IMR-90 (cell line): ENCODE measurements around the gene ADSS1. TPM values are rescaled to one million over a fixed set of nuclear protein-coding genes. Genes with fewer than 3 reads are reported as not detected.

Experiments
- ATAC-seq: fragments of 200-7000 bp; cut with Tn5 transposase; 2 replicates; pipeline ENCODE4 v1.9.1; 2020; ENCODE audit warnings: low read depth, mild to moderate bottlenecking, moderate library complexity
- BruUV-seq: library from RNA; stranded (reverse); fragments of 400-500 nt; replicated peaks from 2 replicates; lab custom pipeline; 2021; lab: Mats Ljungman, UMichigan
- CTCF ChIA-PET: fragments of 300-600 bp; formaldehyde crosslinking; extraction: SDS; loops from one replicate; lab custom pipeline; 2021; ENCODE audit warnings: antibody characterized with exemption; lab: Yijun Ruan, JAX
- POLR2A ChIA-PET: fragments of 300-600 bp; sonication (Branson Sonifier 250); formaldehyde crosslinking; loops from one replicate; lab custom pipeline; 2022; ENCODE audit warnings: antibody characterized with exemption; ENCODE audit not compliant: unreplicated experiment; lab: Charles Lee
- DNase-seq: peaks from one replicate; pipeline ENCODE4 v3.0.0; 2013
- H2AFZ ChIP-seq: replicated peaks from 2 replicates; pipeline ENCODE3; 2013; ENCODE audit warnings: low read length, mild to moderate bottlenecking; ENCODE audit not compliant: poor library complexity
- H2AK5ac ChIP-seq: 2 replicates; pipeline ENCODE4 v1.6.1; 2013; ENCODE audit warnings: low read depth, low read length, inconsistent platforms
- H2AK9ac ChIP-seq: replicated peaks from 2 replicates; pipeline ENCODE3; 2013; ENCODE audit warnings: mild to moderate bottlenecking, low read depth, low read length, moderate library complexity; ENCODE audit not compliant: poor library complexity
- H2BK120ac ChIP-seq: 2 replicates; pipeline ENCODE4 v1.6.1; 2013; ENCODE audit warnings: low read depth, low read length, inconsistent platforms
- H2BK15ac ChIP-seq: 3 replicates; pipeline ENCODE4 v1.6.1; 2013; ENCODE audit warnings: low read depth, low read length, inconsistent platforms
- H2BK20ac ChIP-seq: 2 replicates; pipeline ENCODE4 v1.6.1; 2013; ENCODE audit warnings: low read depth, mild to moderate bottlenecking, inconsistent platforms, low read length, moderate library complexity
- H2BK5ac ChIP-seq: 2 replicates; pipeline ENCODE4 v1.6.1; 2013; ENCODE audit warnings: mild to moderate bottlenecking, low read depth, low read length, inconsistent platforms; ENCODE audit not compliant: poor library complexity, severe bottlenecking
- H3K14ac ChIP-seq: replicated peaks from 2 replicates; pipeline ENCODE4 v1.6.1; 2013; ENCODE audit warnings: low read depth, low read length, inconsistent platforms
- H3K18ac ChIP-seq: 2 replicates; pipeline ENCODE4 v1.6.1; 2013; ENCODE audit warnings: low read depth, low read length, control low read depth
- H3K23ac ChIP-seq: 2 replicates; pipeline ENCODE4 v1.6.1; 2013; ENCODE audit warnings: low read depth, low read length, inconsistent platforms
- H3K27ac ChIP-seq: 2 replicates; pipeline ENCODE4 v1.5.1; 2013; ENCODE audit warnings: mild to moderate bottlenecking, control low read depth, low read length; ENCODE audit not compliant: insufficient read depth
- H3K27me3 ChIP-seq: 2 replicates; pipeline ENCODE4 v1.6.1; 2013; ENCODE audit warnings: low read length; ENCODE audit not compliant: control insufficient read depth, insufficient read depth
- H3K36me3 ChIP-seq: 2 replicates; pipeline ENCODE4 v1.6.1; 2013; ENCODE audit warnings: low read length, mixed read lengths; ENCODE audit not compliant: control insufficient read depth, insufficient read depth
- H3K4ac ChIP-seq: 2 replicates; pipeline ENCODE4 v1.6.1; 2013; ENCODE audit warnings: low read depth, low read length, inconsistent platforms
- H3K4me1 ChIP-seq: 2 replicates; pipeline ENCODE4 v1.6.1; 2013; ENCODE audit warnings: low read length, mixed read lengths; ENCODE audit not compliant: control insufficient read depth, insufficient read depth
- H3K4me2 ChIP-seq: 2 replicates; pipeline ENCODE4 v1.6.1; 2013; ENCODE audit warnings: low read depth, mild to moderate bottlenecking, control low read depth, low read length, moderate library complexity
- H3K4me3 ChIP-seq: 2 replicates; pipeline ENCODE4 v1.5.1; 2013; ENCODE audit warnings: low read depth, mild to moderate bottlenecking, control low read depth, low read length, moderate library complexity; ENCODE audit not compliant: insufficient read depth
- H3K56ac ChIP-seq: 2 replicates; pipeline ENCODE4 v1.6.1; 2013; ENCODE audit warnings: low read length, inconsistent platforms; ENCODE audit not compliant: insufficient read depth; ENCODE audit errors: extremely low read depth
- H3K79me1 ChIP-seq, 2 experiments: 2 replicates each; pipeline ENCODE4 v1.6.1; 2013; ENCODE audit warnings: low read length in 2 of 2, inconsistent platforms in 1 of 2, low read depth in 1 of 2
- H3K9ac ChIP-seq: 2 replicates; pipeline ENCODE4 v1.6.1; 2013; ENCODE audit warnings: low read depth, low read length, control low read depth
- H3K9me1 ChIP-seq: 2 replicates; pipeline ENCODE4 v1.6.1; 2013; ENCODE audit warnings: low read length, inconsistent platforms; ENCODE audit not compliant: insufficient read depth
- H3K9me3 ChIP-seq: 2 replicates; pipeline ENCODE4 v1.6.1; 2013; ENCODE audit warnings: low read length; ENCODE audit not compliant: control insufficient read depth, insufficient read depth
- H4K20me1 ChIP-seq: 2 replicates; pipeline ENCODE4 v1.6.1; 2013; ENCODE audit warnings: low read length, inconsistent platforms; ENCODE audit not compliant: insufficient read depth
- H4K5ac ChIP-seq: 2 replicates; pipeline ENCODE4 v1.6.1; 2013; ENCODE audit warnings: mild to moderate bottlenecking, low read depth, low read length, control low read depth
- H4K8ac ChIP-seq, 2 experiments: 2 replicates each; pipeline ENCODE4 v1.6.1; 2013; ENCODE audit warnings: low read depth in 2 of 2, low read length in 2 of 2, control low read depth in 1 of 2, inconsistent platforms in 1 of 2
- H4K91ac ChIP-seq: 2 replicates; pipeline ENCODE4 v1.6.1; 2013; ENCODE audit warnings: low read depth, low read length, inconsistent platforms; ENCODE audit not compliant: insufficient read depth
- CHD1 ChIP-seq: IDR thresholded peaks from 2 replicates; pipeline ENCODE4 v1.6.1; 2012; ENCODE audit warnings: low read depth, low read length, improper control_type of control experiment
- ELK1 ChIP-seq: fragments of 150-350 bp; IDR thresholded peaks from 2 replicates; pipeline ENCODE4 v1.6.1; 2016; ENCODE audit warnings: low read depth, mild to moderate bottlenecking, low read length, moderate library complexity, borderline replicate concordance
- FOS ChIP-seq: fragments of 150-350 bp; IDR thresholded peaks from 2 replicates; pipeline ENCODE4 v1.6.1; 2016; ENCODE audit warnings: low read depth, low read length
- MAFK ChIP-seq: IDR thresholded peaks from 2 replicates; pipeline ENCODE4 v1.6.1; 2012; ENCODE audit warnings: low read depth, low read length, improper control_type of control experiment
- MAZ ChIP-seq: IDR thresholded peaks from 2 replicates; pipeline ENCODE4 v1.6.1; 2012; ENCODE audit warnings: low read depth, mild to moderate bottlenecking, low read length, improper control_type of control experiment, moderate library complexity, borderline replicate concordance
- MXI1 ChIP-seq: IDR thresholded peaks from 2 replicates; pipeline ENCODE4 v1.6.1; 2012; ENCODE audit warnings: low read depth, mild to moderate bottlenecking, low read length, moderate library complexity, borderline replicate concordance
- NFE2L2 ChIP-seq: fragments of 150-350 bp; IDR thresholded peaks from 2 replicates; pipeline ENCODE4 v1.6.1; 2016; ENCODE audit warnings: low read depth, mild to moderate bottlenecking, low read length
- POLR2A ChIP-seq: IDR thresholded peaks from 2 replicates; pipeline ENCODE4 v1.6.1; 2012; ENCODE audit warnings: mild to moderate bottlenecking, low read depth, low read length
- RCOR1 ChIP-seq: IDR thresholded peaks from 2 replicates; pipeline ENCODE4 v1.6.1; 2012; ENCODE audit warnings: mild to moderate bottlenecking, low read length, improper control_type of control experiment; ENCODE audit not compliant: insufficient replicate concordance
- SMC3 ChIP-seq: fragments of 150-350 bp; IDR thresholded peaks from 2 replicates; pipeline ENCODE4 v1.6.1; 2016; ENCODE audit warnings: low read depth, mild to moderate bottlenecking, antibody characterized with exemption, low read length, moderate library complexity
- WGBS, 2 experiments: methylation state at CpG; one replicate each; pipeline versions ENCODE4 v1.1.5 to v1.1.7; 2013; ENCODE audit warnings: missing lambda C conversion rate in 2 of 2; ENCODE audit not compliant: insufficient read length in 1 of 2; ENCODE audit errors: extremely low coverage in 2 of 2; 5-methylcytosine and 5-hydroxymethylcytosine counted together
- dilution Hi-C: fragments of 300-500 bp; cut with HindIII; formaldehyde crosslinking; loops from one replicate; pipeline ENCODE4 v1.14.3; 2018; ENCODE audit warnings: low sequenced_read_pairs; ENCODE audit not compliant: unreplicated experiment
- in situ Hi-C: fragments of 300-500 bp; cut with MboI; formaldehyde crosslinking; loops from 3 replicates; pipeline ENCODE4 v1.14.3; 2019; ENCODE audit warnings: low sequenced_read_pairs, inconsistent platforms, mixed read lengths
- intact Hi-C: fragments of 100-400 bp; cut with micrococcal nuclease; formaldehyde crosslinking; loops from 2 replicates; pipeline ENCODE4 v1.10.0; 2022
- polyA plus RNA-seq, 3 experiments: library from polyadenylated mRNA; depleted of rRNA; stranded (reverse); fragments of >200 nt; gene quantifications; 2 replicates each; pipeline ENCODE4 v1.2.3, GENCODE V29; 2012; ENCODE audit warnings: low replicate concordance in 1 of 3
- total RNA-seq: library from RNA; depleted of rRNA; stranded (reverse); fragments of >200 nt; gene quantifications from 2 replicates; pipeline ENCODE4 v1.2.3, GENCODE V29; 2012
- TF ChIP-seq, protein P1 (sequence below): conservative IDR thresholded peaks from 2 replicates; pipeline ENCODE4 v1.5.1; 2012; ENCODE audit warnings: mild to moderate bottlenecking, low read depth, low read length, improper control_type of control experiment

ADSS1 gene
- total and polyA plus RNA-seq, 2 of the 4 experiments (the other 2 are of a cell fraction), result 1.8 to 5.2 TPM

DNA sequence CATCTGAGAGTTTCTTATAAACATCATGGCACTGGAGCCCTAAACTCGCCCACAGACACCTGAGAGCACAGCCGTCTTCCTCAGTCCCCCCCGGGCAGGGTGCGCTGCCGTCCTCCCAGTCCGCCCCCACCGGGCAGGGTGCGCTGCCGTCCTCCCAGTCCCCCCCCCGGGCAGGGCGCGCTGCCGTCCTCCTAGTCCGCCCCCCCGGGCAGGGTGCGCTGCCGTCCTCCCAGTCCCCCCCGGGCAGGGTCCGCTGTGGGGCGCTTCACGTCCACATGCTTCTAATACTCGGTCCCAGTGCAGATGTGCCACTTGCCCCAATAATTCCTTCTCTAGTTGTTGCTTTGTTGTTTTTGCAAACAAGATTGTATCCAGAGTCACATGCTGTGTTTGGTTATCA lies 6.9 kb upstream of the ADSS1 start:
- H3K27me3 ChIP-seq, result no peaks in the 10 kb centered on the region
- no peak overlapping the region for H4K91ac ChIP-seq
- no peak overlapping the region for H3K27ac ChIP-seq
- peak overlapping the region; percentile 16 for H2AK9ac ChIP-seq
- H2BK15ac ChIP-seq, result no peak overlapping the region
- ATAC-seq, result no peak
- peaks cover 7% of the 10 kb centered on the region for H3K4me1 ChIP-seq
- H2AK5ac ChIP-seq, result no peak overlapping the region
- H3K14ac ChIP-seq, result no peak overlapping the region
- no peak overlapping the region for H3K56ac ChIP-seq
- intact Hi-C loops, result no loop called here
- no TSS peak for BruUV-seq
- dilution Hi-C loops, result no loop called here
- WGBS, 2 experiments, result 100% methylated on average over 4 of the region's 22 CpGs; no CpG with 5 or more reads in 1 of the 2 experiments
- no peak for DNase-seq
- no peaks in the 10 kb centered on the region for H3K9me3 ChIP-seq
- H2BK5ac ChIP-seq, result no peak overlapping the region
- TF ChIP-seq FOS, result no peak
- TF ChIP-seq MXI1, result no peak
- TF ChIP-seq MAZ, result no peak
- TF ChIP-seq MAFK, result no peak
- TF ChIP-seq NFE2L2, result no peak
- no peak for TF ChIP-seq RCOR1
- no peak for TF ChIP-seq SMC3
- TF ChIP-seq, protein P1, sequence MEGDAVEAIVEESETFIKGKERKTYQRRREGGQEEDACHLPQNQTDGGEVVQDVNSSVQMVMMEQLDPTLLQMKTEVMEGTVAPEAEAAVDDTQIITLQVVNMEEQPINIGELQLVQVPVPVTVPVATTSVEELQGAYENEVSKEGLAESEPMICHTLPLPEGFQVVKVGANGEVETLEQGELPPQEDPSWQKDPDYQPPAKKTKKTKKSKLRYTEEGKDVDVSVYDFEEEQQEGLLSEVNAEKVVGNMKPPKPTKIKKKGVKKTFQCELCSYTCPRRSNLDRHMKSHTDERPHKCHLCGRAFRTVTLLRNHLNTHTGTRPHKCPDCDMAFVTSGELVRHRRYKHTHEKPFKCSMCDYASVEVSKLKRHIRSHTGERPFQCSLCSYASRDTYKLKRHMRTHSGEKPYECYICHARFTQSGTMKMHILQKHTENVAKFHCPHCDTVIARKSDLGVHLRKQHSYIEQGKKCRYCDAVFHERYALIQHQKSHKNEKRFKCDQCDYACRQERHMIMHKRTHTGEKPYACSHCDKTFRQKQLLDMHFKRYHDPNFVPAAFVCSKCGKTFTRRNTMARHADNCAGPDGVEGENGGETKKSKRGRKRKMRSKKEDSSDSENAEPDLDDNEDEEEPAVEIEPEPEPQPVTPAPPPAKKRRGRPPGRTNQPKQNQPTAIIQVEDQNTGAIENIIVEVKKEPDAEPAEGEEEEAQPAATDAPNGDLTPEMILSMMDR, result no peak
- TF ChIP-seq CHD1, result no peak
- no peak for TF ChIP-seq ELK1
- no peak for TF ChIP-seq POLR2A
- peaks cover 11% of the 10 kb centered on the region for H4K20me1 ChIP-seq
- no peak overlapping the region for H3K9ac ChIP-seq
- in situ Hi-C loops, result no loop called here
- no peak overlapping the region for H4K8ac ChIP-seq
- peaks cover 62% of the 10 kb centered on the region for H3K36me3 ChIP-seq
- no peak overlapping the region for H3K4me3 ChIP-seq
- ChIA-PET POLR2A (no interaction called here), CTCF (no interaction called here)
- no peaks in the 10 kb centered on the region for H3K9me1 ChIP-seq
- no peak overlapping the region for H3K23ac ChIP-seq
- H3K79me1 ChIP-seq, result peaks cover 9 to 10% of the 10 kb centered on the region in 2 experiments; a peak in 3 of 4 replicates
- no peak overlapping the region for H3K4me2 ChIP-seq
- no peak overlapping the region for H2BK20ac ChIP-seq
- no peak overlapping the region for H4K5ac ChIP-seq
- H2BK120ac ChIP-seq, result no peak overlapping the region
- no peak overlapping the region for H3K18ac ChIP-seq
- H3K4ac ChIP-seq, result no peak overlapping the region
- no peak overlapping the region for H2AFZ ChIP-seq
